Liver (tissue), 9 donors: ENCODE measurements around the gene SPAM1. TPM values are rescaled to one million over a fixed set of nuclear protein-coding genes. Genes with fewer than 3 reads are reported as not detected.
A peak's percentile ranks its signal among the peaks of the same experiment; 100 is the strongest.

Experiments
- DNase-seq: peaks from one replicate; pipeline ENCODE4 v3.0.0-alpha.2; 2017; ENCODE audit warnings: low spot score
- H3K27ac ChIP-seq, 2 donors: one replicate each; pipeline ENCODE4 v1.7.0; 2013; ENCODE audit warnings: inconsistent platforms in 2 of 2, low read length in 2 of 2, control low read depth in 1 of 2, low read depth in 1 of 2, mild to moderate bottlenecking in 1 of 2
- H3K27me3 ChIP-seq, 4 donors: one replicate each; pipeline versions ENCODE4 v1.6.1 to v1.7.0; 2013; ENCODE audit warnings: low read length in 3 of 4, inconsistent platforms in 1 of 4, mild to moderate bottlenecking in 1 of 4, moderate library complexity in 1 of 4; ENCODE audit not compliant: control insufficient read depth in 4 of 4, insufficient read depth in 4 of 4
- H3K36me3 ChIP-seq, 4 donors: one replicate each; pipeline versions ENCODE4 v1.6.1 to v1.7.0; 2013; ENCODE audit warnings: low read length in 3 of 4, mild to moderate bottlenecking in 3 of 4, low read depth in 1 of 4, moderate library complexity in 1 of 4; ENCODE audit not compliant: control insufficient read depth in 4 of 4, insufficient read depth in 3 of 4
- H3K4me1 ChIP-seq, 4 donors: one replicate each; pipeline versions ENCODE4 v1.6.1 to v1.7.0; 2013; ENCODE audit warnings: low read length in 3 of 4, mild to moderate bottlenecking in 3 of 4, moderate library complexity in 1 of 4; ENCODE audit not compliant: control insufficient read depth in 4 of 4, insufficient read depth in 4 of 4
- H3K4me3 ChIP-seq, 3 donors: one replicate each; pipeline versions ENCODE4 v1.6.1 to v1.7.0; 2013; ENCODE audit warnings: low read length in 3 of 3, control low read depth in 1 of 3, low read depth in 1 of 3, mild to moderate bottlenecking in 1 of 3
- H3K9ac ChIP-seq, 2 donors: one replicate each; pipeline ENCODE4 v1.7.0; 2013; ENCODE audit warnings: low read length in 2 of 2, mild to moderate bottlenecking in 2 of 2, moderate library complexity in 2 of 2, control low read depth in 1 of 2, low read depth in 1 of 2
- H3K9me3 ChIP-seq, 4 donors: one replicate each; pipeline versions ENCODE4 v1.6.1 to v1.7.0; 2013; ENCODE audit warnings: low read length in 3 of 4; ENCODE audit not compliant: control insufficient read depth in 4 of 4
- EGR1 ChIP-seq, 2 donors: IDR thresholded peaks; 2 replicates each; pipeline ENCODE4 v1.6.1; 2016 to 2018; ENCODE audit warnings: antibody characterized with exemption in 2 of 2, low read depth in 2 of 2
- FOXA1 ChIP-seq: IDR thresholded peaks from 2 replicates; pipeline ENCODE4 v1.6.1; 2016; ENCODE audit warnings: antibody characterized with exemption
- FOXA2 ChIP-seq: IDR thresholded peaks from 2 replicates; pipeline ENCODE4 v1.6.1; 2016; ENCODE audit warnings: antibody characterized with exemption
- HNF4A ChIP-seq, 2 donors: conservative IDR thresholded peaks; 2 replicates each; pipeline ENCODE4 v1.6.1; 2016; ENCODE audit warnings: antibody characterized with exemption in 2 of 2, mild to moderate bottlenecking in 2 of 2
- HNF4G ChIP-seq: IDR thresholded peaks from 2 replicates; pipeline ENCODE4 v1.6.1; 2016; ENCODE audit warnings: antibody characterized with exemption
- JUND ChIP-seq, 2 donors: IDR thresholded peaks; 2 replicates each; pipeline ENCODE4 v1.6.1; 2016; ENCODE audit warnings: antibody characterized with exemption in 2 of 2
- RAD21 ChIP-seq, 2 donors: IDR thresholded peaks; 2 replicates each; pipeline ENCODE4 v1.6.1; 2016; ENCODE audit warnings: antibody characterized with exemption in 2 of 2, mild to moderate bottlenecking in 2 of 2
- RXRA ChIP-seq, 2 donors: IDR thresholded peaks; 2 replicates each; pipeline ENCODE4 v1.6.1; 2017 to 2018; ENCODE audit warnings: antibody characterized with exemption in 2 of 2, mild to moderate bottlenecking in 1 of 2
- SP1 ChIP-seq: IDR thresholded peaks from 2 replicates; pipeline ENCODE4 v1.6.1; 2018; ENCODE audit warnings: antibody characterized with exemption, mild to moderate bottlenecking
- TAF1 ChIP-seq: conservative IDR thresholded peaks from 2 replicates; pipeline ENCODE4 v1.6.1; 2016; ENCODE audit warnings: antibody characterized with exemption, mild to moderate bottlenecking
- WGBS: extraction: QIAGEN DNeasy Blood & Tissue Kit; methylation state at CpG from one replicate; pipeline ENCODE4 v1.1.7; 2013; 5-methylcytosine and 5-hydroxymethylcytosine counted together
- polyA plus RNA-seq, 2 donors: library from polyadenylated mRNA; stranded (reverse) in 1 of 2; unstranded in 1 of 2; fragments of 200-250 nt in 1 of 2; fragments of >200 nt in 1 of 2; fragmentation: Nextera tagmentation in 1 of 2; extraction: Ambion mirVana in 1 of 2; gene quantifications; one replicate each; pipeline versions ENCODE4 v1.2.1 to v1.2.3, GENCODE V29; 2013 to 2015
- total RNA-seq, 2 donors: library from RNA; depleted of rRNA; stranded (reverse); fragments of >200 nt; gene quantifications; one replicate each; pipeline ENCODE4 v1.2.3, GENCODE V29; 2014
- TF ChIP-seq, protein P1 (sequence below): IDR thresholded peaks from 2 replicates; pipeline ENCODE4 v1.6.1; 2016; ENCODE audit warnings: antibody characterized with exemption, mild to moderate bottlenecking
- TF ChIP-seq, protein P2 (sequence below): IDR thresholded peaks from 2 replicates; pipeline ENCODE4 v1.6.1; 2016; ENCODE audit warnings: antibody characterized with exemption
- TF ChIP-seq, protein P3 (sequence below): IDR thresholded peaks from 2 replicates; pipeline ENCODE4 v1.6.1; 2016; ENCODE audit warnings: antibody characterized with exemption
- donor health status: healthy.
- donor health status: healthy.
- donor health status: healthy.
- donor health status: healthy.
- donor health status: healthy.

Gene SPAM1
- total and polyA plus RNA-seq, 4 donors, result not detected

DNA sequence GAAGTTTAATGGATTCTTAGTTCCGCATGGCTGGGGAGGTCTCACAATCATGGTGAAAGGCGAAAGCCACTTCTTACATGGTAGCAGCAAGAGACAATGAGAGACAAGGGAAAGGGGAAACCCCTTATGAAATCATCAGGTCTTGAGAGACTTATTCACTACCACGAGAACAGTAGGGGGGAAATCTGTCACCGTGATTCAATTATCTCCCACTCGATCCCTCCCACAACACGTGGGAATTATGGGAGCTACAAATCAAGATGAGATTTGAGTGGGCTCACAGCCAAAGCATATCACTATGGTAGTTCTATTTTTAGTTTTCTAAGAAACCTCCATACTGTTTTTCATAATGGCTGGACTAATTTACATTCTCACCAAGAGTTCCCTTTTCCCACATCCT, 36.7 kb downstream of the SPAM1 start:
- WGBS, result 58% methylated on average over 6 of the region's 6 CpGs
- Histone ChIP-seq H3K9me3 (peaks cover 0 to 3% (median 0%) of the 10 kb centered on the region in 4 donors), H3K4me3 (no peak overlapping the region), H3K36me3 (no peaks in the 10 kb centered on the region), H3K27ac (no peak overlapping the region), H3K4me1 (no peaks in the 10 kb centered on the region), H3K27me3 (no peaks in the 10 kb centered on the region), H3K9ac (no peak overlapping the region)
- TF ChIP-seq TAF1 (no peak), HNF4A (conservative IDR thresholded peaks at IDR 0.05) (no peak), FOXA2 (no peak), SP1 (no peak), FOXA1 (no peak), JUND (IDR thresholded peaks at IDR 0.05) (no peak)
- TF ChIP-seq, protein P1, sequence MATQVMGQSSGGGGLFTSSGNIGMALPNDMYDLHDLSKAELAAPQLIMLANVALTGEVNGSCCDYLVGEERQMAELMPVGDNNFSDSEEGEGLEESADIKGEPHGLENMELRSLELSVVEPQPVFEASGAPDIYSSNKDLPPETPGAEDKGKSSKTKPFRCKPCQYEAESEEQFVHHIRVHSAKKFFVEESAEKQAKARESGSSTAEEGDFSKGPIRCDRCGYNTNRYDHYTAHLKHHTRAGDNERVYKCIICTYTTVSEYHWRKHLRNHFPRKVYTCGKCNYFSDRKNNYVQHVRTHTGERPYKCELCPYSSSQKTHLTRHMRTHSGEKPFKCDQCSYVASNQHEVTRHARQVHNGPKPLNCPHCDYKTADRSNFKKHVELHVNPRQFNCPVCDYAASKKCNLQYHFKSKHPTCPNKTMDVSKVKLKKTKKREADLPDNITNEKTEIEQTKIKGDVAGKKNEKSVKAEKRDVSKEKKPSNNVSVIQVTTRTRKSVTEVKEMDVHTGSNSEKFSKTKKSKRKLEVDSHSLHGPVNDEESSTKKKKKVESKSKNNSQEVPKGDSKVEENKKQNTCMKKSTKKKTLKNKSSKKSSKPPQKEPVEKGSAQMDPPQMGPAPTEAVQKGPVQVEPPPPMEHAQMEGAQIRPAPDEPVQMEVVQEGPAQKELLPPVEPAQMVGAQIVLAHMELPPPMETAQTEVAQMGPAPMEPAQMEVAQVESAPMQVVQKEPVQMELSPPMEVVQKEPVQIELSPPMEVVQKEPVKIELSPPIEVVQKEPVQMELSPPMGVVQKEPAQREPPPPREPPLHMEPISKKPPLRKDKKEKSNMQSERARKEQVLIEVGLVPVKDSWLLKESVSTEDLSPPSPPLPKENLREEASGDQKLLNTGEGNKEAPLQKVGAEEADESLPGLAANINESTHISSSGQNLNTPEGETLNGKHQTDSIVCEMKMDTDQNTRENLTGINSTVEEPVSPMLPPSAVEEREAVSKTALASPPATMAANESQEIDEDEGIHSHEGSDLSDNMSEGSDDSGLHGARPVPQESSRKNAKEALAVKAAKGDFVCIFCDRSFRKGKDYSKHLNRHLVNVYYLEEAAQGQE, result no peak
- TF ChIP-seq, protein P2, sequence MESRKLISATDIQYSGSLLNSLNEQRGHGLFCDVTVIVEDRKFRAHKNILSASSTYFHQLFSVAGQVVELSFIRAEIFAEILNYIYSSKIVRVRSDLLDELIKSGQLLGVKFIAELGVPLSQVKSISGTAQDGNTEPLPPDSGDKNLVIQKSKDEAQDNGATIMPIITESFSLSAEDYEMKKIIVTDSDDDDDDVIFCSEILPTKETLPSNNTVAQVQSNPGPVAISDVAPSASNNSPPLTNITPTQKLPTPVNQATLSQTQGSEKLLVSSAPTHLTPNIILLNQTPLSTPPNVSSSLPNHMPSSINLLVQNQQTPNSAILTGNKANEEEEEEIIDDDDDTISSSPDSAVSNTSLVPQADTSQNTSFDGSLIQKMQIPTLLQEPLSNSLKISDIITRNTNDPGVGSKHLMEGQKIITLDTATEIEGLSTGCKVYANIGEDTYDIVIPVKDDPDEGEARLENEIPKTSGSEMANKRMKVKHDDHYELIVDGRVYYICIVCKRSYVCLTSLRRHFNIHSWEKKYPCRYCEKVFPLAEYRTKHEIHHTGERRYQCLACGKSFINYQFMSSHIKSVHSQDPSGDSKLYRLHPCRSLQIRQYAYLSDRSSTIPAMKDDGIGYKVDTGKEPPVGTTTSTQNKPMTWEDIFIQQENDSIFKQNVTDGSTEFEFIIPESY, result no peak
- TF ChIP-seq, protein P3, sequence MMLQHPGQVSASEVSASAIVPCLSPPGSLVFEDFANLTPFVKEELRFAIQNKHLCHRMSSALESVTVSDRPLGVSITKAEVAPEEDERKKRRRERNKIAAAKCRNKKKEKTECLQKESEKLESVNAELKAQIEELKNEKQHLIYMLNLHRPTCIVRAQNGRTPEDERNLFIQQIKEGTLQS, result no peak
- no peak for DNase-seq

DNA sequence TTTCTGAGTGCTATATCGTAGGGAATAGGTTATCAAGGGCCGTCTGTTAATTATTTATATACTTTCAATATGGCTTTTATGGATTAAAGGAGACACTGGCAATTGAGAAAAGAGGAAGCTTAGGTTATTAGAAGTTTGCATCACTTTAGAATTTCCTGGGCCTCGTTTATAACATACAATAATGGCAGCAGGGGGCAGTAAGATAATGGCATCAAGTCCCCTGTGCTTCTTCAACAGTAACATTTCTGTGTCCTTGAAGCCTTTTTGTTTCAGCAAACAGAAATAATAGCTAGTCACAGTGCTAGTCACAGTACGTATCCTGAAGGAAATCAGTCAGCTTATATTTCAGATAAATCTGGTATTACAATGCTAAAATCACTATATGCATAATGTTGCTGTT, 41.9 kb downstream of the SPAM1 start:
- H3K36me3 ChIP-seq, result no peaks in the 10 kb centered on the region
- no peaks in the 10 kb centered on the region for H3K4me1 ChIP-seq
- no peak overlapping the region for H3K4me3 ChIP-seq
- no peak overlapping the region for H3K9ac ChIP-seq
- no peak for DNase-seq
- H3K27ac ChIP-seq, result no peak overlapping the region
- H3K27me3 ChIP-seq, result no peaks in the 10 kb centered on the region
- peaks cover 0 to 3% (median 0%) of the 10 kb centered on the region in 4 donors for H3K9me3 ChIP-seq
- TF ChIP-seq RAD21 (IDR thresholded peaks at IDR 0.05) (peak; percentile 18 to 25), EGR1 (IDR thresholded peaks at IDR 0.05; ENCODE audit: low read depth in 2 of 2) (no peak), HNF4G (no peak), TAF1 (no peak), JUND (IDR thresholded peaks at IDR 0.05) (no peak), FOXA2 (no peak), RXRA (IDR thresholded peaks at IDR 0.05) (no peak)
- TF ChIP-seq, protein P3, result no peak
- TF ChIP-seq, protein P2, result no peak
- 47% methylated on average over 4 of the region's 4 CpGs for WGBS
